ENCODE measurements around the gene MVB12B.
"Not testable (repeated sequence)": the region's sequence is repeated elsewhere in the genome, so short reads cannot be mapped to it uniquely, and the experiment has no call there.

The MVB12B gene

GRCh38 chr9:126457890-126458289 is 131.3 kb downstream of the MVB12B start:
- DNase-seq: peak; percentile 30

- DNase-seq: peak; percentile 27
Observed at GRCh38 chr9:126459126-126459525, 132.5 kb downstream of the MVB12B start.

- peak; percentile 20 for DNase-seq
Observed at GRCh38 chr9:126459546-126459945, 132.9 kb downstream of the MVB12B start.

GRCh38 chr9:126459965-126460843 is 133.6 kb downstream of the MVB12B start:
- DNase-seq: peak; percentile 16

- peak; percentile 6 for DNase-seq
Observed at GRCh38 chr9:126461029-126461428, 134.4 kb downstream of the MVB12B start.

- peak; percentile 2 for DNase-seq
Observed at GRCh38 chr9:126461608-126462007, 135.0 kb downstream of the MVB12B start.

- DNase-seq: peak; percentile 4
Observed at GRCh38 chr9:126462617-126463016, 136.0 kb downstream of the MVB12B start.

- DNase-seq: no peak
Observed at GRCh38 chr9:126463426-126463825, 136.8 kb downstream of the MVB12B start.

GRCh38 chr9:126464694-126465441 is 138.2 kb downstream of the MVB12B start:
- no peak for DNase-seq

GRCh38 chr9:126465977-126466376 is 139.3 kb downstream of the MVB12B start:
- no peak for DNase-seq

- no peak for DNase-seq
Observed at GRCh38 chr9:126468141-126468825, 141.7 kb downstream of the MVB12B start.

GRCh38 chr9:126470241-126470993 is 143.8 kb downstream of the MVB12B start:
- no peak for DNase-seq

GRCh38 chr9:126471084-126471624 is 144.5 kb downstream of the MVB12B start:
- DNase-seq: no peak

- no peak for DNase-seq
Observed at GRCh38 chr9:126472198-126472947, 145.7 kb downstream of the MVB12B start.

- DNase-seq: no peak
Observed at GRCh38 chr9:126472948-126473298, 146.3 kb downstream of the MVB12B start.

GRCh38 chr9:126474206-126474765 is 147.7 kb downstream of the MVB12B start:
- no peak for DNase-seq

- no peak for DNase-seq
Observed at GRCh38 chr9:126474786-126475485, 148.3 kb downstream of the MVB12B start.

GRCh38 chr9:126475933-126476555 is 149.4 kb downstream of the MVB12B start:
- DNase-seq: no peak

GRCh38 chr9:126477432-126477831 is 150.8 kb downstream of the MVB12B start:
- DNase-seq: not testable (repeated sequence)

All from right forelimb (tissue), 1 donor.